ENCODE data around the gene RNASE12. TPM values are rescaled to one million over a fixed set of nuclear protein-coding genes. Genes with fewer than 3 reads are reported as not detected.

RNASE12 gene
- total and polyA plus RNA-seq, 9 of the 15 experiments (the other 6 are each of a cell fraction or from before 2014, with no cell fraction given) = 0.24 TPM; not detected in 8

DNA sequence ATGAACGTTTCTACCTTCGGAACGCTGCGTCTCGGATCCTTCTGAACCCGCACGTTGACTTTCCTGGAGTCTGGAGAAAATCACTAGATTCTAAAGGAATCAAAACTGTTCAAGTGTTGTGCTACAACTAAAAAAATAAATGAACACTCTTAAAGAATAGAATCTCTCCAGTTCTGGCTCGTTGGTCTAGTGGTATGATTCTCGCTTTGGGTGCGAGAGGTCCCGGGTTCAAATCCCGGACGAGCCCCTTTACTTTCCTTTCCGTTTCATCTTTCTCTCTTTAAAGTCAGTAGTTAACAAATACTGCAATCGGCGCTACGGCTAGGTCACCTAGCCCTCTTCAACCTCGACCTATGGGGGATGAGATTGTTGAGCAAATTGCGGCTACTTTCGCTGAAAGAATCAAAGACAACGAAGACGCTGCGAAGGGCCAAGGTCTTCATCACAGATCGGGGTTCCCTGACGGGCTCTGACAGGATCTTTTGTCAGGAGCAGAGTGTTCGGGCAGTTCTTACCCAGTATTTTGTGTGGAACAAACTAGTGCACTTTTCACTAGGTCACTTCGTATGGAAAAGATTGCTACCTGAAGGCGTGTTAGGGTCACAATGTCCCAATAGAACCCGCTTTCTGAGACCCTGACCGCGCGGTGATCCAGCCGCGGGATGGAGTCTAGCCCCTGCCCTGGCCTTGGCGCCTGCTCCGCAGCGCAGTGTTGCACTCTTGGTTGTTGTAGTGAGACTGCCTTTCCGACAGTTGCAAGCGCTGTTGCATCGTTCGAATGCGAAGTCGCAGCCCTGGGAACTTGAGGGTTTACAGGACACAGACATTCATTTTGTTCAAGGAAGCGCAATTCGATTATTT, 41.9 kb upstream of the RNASE12 start (continued):
- TF ChIP-seq PREB (CRISPR knock-in tag; IDR thresholded peaks at IDR 0.05) = no peak
- no peak for TF ChIP-seq U2AF1 (optimal IDR thresholded peaks at IDR 0.05; ENCODE audit: low read depth, low read length)
- 0 out of 2 replicates have a peak, but pooled peaks have one; percentile 41 for TF ChIP-seq MECOM (CRISPR knock-in tag; IDR thresholded peaks at IDR 0.05)
- no peak for TF ChIP-seq HLTF (IDR thresholded peaks at IDR 0.05)
- TF ChIP-seq PKNOX1 (IDR thresholded peaks at IDR 0.05) = 0 out of 2 replicates have a peak, but pooled peaks have one; percentile 7
- 0 out of 2 replicates have a peak, but pooled peaks have one; percentile 20 for TF ChIP-seq LCOR (CRISPR knock-in tag; IDR thresholded peaks at IDR 0.05)
- TF ChIP-seq BRD9 (IDR thresholded peaks at IDR 0.05; ENCODE audit: low read depth, partially characterized antibody) = peak; percentile 81
- no peak for TF ChIP-seq FOXK1 (CRISPR knock-in tag; IDR thresholded peaks at IDR 0.05; ENCODE audit: borderline replicate concordance)
- no peak for TF ChIP-seq SREBF2 (CRISPR knock-in tag; IDR thresholded peaks at IDR 0.05)
- no peak for TF ChIP-seq NFATC3 (IDR thresholded peaks at IDR 0.05)
- no peak for TF ChIP-seq HIVEP1 (CRISPR knock-in tag; IDR thresholded peaks at IDR 0.05)
- TF ChIP-seq BACH1 (tag; IDR thresholded peaks at IDR 0.05) = no peak
- no peak for TF ChIP-seq ZNF699 (CRISPR knock-in tag; IDR thresholded peaks at IDR 0.05; ENCODE audit: insufficient replicate concordance)
- peak; percentile 60 for TF ChIP-seq CXXC5 (CRISPR knock-in tag; IDR thresholded peaks at IDR 0.05)
- TF ChIP-seq EZH2 (IDR thresholded peaks at IDR 0.05; ENCODE audit: borderline replicate concordance, low read depth, low read length) = no peak
- TF ChIP-seq ZNF717 (CRISPR knock-in tag; IDR thresholded peaks at IDR 0.05) = no peak
- TF ChIP-seq USF1 (CRISPR knock-in tag; IDR thresholded peaks at IDR 0.05) = no peak
- peak; percentile 78 to 86; a peak in 3 of 4 replicates for TF ChIP-seq RCOR1 (IDR thresholded peaks at IDR 0.05; ENCODE audit: borderline replicate concordance in 1 of 2, low read depth in 2 of 2, low read length in 2 of 2)
- TF ChIP-seq, protein P1, sequence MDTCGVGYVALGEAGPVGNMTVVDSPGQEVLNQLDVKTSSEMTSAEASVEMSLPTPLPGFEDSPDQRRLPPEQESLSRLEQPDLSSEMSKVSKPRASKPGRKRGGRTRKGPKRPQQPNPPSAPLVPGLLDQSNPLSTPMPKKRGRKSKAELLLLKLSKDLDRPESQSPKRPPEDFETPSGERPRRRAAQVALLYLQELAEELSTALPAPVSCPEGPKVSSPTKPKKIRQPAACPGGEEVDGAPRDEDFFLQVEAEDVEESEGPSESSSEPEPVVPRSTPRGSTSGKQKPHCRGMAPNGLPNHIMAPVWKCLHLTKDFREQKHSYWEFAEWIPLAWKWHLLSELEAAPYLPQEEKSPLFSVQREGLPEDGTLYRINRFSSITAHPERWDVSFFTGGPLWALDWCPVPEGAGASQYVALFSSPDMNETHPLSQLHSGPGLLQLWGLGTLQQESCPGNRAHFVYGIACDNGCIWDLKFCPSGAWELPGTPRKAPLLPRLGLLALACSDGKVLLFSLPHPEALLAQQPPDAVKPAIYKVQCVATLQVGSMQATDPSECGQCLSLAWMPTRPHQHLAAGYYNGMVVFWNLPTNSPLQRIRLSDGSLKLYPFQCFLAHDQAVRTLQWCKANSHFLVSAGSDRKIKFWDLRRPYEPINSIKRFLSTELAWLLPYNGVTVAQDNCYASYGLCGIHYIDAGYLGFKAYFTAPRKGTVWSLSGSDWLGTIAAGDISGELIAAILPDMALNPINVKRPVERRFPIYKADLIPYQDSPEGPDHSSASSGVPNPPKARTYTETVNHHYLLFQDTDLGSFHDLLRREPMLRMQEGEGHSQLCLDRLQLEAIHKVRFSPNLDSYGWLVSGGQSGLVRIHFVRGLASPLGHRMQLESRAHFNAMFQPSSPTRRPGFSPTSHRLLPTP (IDR thresholded peaks at IDR 0.05; ENCODE audit: borderline replicate concordance, extremely low read depth, insufficient read length) = peak; percentile 77
- TF ChIP-seq MTF1 (CRISPR knock-in tag; IDR thresholded peaks at IDR 0.05; ENCODE audit: borderline replicate concordance) = no peak
- no peak for TF ChIP-seq KAT2B (IDR thresholded peaks at IDR 0.05; ENCODE audit: low read depth, low read length)
- peak; percentile 13; the same call in 1 of the 2 replicates for TF ChIP-seq ETV5 (CRISPR knock-in tag; IDR thresholded peaks at IDR 0.05; ENCODE audit: low read depth)
- TF ChIP-seq U2AF2 (optimal IDR thresholded peaks at IDR 0.05; ENCODE audit: low read depth, low read length) = no peak

Data from K562 (cell line).